NAMALWA (cell line): ENCODE data around the gene RTL9.

Experiments
- DNase-seq: peaks from one replicate; pipeline ENCODE4 v3.0.0-alpha.2; 2015; ENCODE audit warnings: low spot score

The RTL9 gene

DNA sequence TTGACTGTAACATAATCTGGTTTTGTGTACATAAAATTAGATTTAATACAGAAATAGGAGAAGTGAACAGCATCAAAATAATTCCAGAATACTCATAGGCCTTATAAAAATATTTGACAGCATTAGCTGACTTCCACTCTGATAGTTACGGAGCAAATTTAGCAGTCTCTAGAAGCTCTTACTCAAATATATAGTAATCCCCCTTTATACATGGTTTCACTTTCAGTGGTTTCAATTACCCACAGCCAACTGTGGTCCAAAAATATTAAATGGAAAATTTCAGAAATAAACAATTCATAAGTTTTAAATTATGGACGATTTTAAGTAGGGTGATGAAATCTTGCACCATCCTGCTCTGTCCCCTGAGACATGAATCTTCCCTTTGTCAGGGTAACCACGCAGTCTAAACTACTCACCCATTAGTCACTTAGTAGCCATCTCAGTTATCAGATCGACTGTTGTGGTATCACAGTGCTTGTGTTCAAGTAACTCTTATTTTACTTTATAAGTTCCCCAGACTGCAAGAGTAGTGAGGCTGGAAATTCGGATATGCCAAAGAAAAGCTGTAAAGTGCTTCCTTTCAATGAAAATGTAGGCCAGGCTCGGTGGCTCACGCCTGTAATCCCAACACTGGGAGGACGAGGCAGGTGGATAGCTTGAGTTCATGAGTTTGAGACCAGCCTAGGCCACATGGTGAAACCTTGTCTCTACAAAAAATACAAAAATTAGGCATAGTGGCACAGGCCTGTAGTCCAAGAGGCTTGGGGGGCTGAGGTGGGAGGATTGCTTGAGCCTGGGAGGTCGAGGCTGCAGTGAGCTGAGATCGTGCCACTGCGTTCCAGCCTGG, 17.2 kb upstream of the RTL9 start:
- peak; percentile 74 for DNase-seq

- no peak for DNase-seq
These were observed 12.0 kb upstream of the RTL9 start for GRCh38 chrX:110346681-110347080.

GRCh38 chrX:110359273-110359672, 625 bp downstream of the RTL9 start:
- DNase-seq = no peak

DNA sequence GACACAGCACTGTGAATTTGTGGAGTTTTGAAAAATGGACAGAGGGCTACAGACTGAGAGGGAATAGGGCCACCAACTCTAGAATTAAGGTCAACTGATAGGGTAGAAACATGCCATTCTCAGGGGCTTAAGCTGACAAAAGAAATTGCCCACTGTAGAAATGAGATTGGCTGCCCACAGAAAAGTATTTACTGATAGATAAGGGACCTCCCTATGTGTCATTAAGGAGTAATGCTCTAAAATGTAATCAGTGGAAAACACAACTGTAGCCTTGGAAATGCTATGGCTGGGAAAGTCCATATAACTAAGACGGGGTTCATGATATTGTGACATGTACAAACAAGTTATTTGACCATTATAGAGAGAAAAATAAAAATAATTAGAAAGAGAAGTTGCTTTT, 4.6 kb downstream of the RTL9 start:
- DNase-seq = no peak

- no peak for DNase-seq
These were observed 14.7 kb downstream of the RTL9 start for GRCh38 chrX:110373310-110373709.

DNA sequence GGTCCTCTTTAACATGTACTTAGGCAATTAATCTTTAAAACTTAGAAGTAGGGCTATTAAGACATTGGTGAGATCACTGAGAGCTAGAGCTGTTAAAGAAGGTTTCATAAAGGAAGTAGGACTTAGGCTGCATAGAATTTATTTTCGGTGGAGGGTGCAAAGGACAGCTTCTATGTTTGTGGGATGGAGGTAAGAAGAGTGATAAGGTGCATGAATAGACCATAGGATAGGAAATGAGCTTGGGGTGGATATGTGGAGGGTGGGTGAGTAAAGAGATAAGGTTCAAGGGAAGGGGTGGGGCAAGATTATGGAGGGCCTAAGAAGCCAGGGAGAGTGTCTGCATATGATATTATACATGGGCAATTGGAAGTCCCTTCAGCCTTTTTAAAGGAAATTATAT, 15.9 kb downstream of the RTL9 start:
- no peak for DNase-seq

- DNase-seq = no peak
These were observed 22.6 kb downstream of the RTL9 start for GRCh38 chrX:110381216-110381615.

DNA sequence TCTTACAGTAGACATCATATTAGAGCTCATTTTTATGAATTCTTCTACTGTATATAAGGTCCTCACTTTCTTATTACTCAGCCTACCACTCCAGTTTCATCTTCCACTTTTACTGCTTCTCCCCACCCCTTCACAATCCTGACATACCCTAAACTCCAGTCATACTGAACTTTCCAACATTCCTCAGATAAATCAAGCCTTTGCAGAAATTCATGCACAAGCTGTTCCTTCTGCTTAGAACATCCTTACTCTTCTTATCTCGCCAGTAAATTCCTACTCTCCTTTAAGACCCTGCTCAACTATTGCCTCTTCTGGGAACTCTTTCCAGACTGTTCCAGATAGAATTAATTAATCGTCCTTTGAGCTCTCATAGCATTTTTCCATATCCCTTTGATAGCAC, 24.8 kb downstream of the RTL9 start:
- DNase-seq = no peak

DNA sequence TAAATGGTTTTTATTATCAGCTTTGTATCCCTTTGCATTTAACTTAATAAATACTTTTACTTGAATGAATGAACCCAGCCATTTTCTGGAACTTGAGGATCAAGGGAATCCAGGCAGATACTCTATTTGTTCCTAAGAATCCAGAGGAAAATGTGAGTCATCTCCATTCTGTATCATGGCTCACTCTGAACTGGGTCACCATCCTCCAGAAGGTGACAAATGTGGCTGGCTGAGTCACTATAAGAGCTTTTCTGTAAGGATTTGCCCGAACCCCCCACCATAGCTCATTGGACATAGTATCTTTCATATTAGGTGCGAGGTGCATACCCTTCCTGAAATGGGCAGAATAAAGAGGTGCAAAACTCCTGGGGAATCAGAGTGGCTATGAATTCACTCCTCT, 25.8 kb downstream of the RTL9 start:
- no peak for DNase-seq

- DNase-seq = no peak
These were observed 30.9 kb downstream of the RTL9 start for GRCh38 chrX:110389570-110389969.

DNA sequence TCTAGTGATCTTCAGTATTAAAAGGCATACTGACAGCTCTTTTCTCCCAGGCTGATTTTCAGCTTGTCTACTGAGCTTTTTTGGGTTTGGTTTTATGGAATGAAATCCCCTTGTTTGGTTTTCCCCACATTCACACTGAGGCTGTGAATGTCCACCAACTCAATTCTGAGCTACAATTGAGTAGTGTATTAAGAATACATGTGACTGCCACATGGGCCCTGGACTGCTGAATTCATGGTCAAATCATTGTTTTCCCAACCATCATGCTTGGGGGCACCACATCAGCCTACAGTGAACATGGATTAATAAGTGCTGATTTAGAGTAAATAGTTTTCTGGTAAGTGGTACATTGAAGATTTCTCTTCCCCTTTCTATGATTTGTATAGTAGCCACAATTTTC, 32.4 kb downstream of the RTL9 start:
- no peak for DNase-seq

GRCh38 chrX:110394651-110395050, 36.0 kb downstream of the RTL9 start:
- DNase-seq = no peak

DNA sequence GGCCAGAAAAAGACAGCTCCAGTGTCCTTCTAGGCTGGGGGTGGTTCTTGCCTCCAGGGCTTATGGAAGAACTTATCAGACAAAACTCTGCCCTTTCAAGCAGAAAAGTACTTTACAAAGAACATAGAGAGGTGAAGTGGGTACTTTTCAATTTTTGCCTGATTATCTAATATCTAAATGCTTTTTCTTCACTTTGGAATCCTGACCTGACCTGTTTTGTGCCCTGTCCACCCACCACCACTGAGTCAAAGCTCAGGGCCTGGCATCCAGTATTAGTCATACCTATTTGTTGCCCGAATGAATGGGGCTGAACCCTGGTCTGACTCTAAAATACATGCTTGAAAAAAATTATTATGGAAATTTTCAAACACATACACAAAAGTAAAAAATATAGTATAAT, 37.2 kb downstream of the RTL9 start:
- no peak for DNase-seq

GRCh38 chrX:110396735-110397134, 38.1 kb downstream of the RTL9 start:
- no peak for DNase-seq

DNA sequence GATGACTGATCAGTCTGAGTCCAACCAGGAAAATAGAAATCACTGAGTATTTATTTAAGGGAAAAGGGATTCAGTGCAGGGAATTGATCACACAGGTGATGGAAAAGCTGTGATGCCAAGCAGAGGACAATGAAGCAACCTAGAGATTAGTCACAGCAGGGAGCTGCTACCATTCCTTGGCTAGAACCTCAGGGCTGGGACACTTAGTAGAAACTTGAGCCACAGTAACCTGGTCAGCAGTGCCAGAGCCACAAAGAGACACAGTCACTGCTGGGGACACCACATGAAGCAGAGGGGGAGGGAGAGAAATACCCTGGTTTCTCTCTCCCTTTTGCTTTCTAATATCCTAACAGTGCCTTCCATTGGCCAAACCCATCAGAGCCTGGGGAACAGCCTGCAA, 38.7 kb downstream of the RTL9 start:
- no peak for DNase-seq

GRCh38 chrX:110397904-110398303, 39.3 kb downstream of the RTL9 start:
- DNase-seq = no peak

DNA sequence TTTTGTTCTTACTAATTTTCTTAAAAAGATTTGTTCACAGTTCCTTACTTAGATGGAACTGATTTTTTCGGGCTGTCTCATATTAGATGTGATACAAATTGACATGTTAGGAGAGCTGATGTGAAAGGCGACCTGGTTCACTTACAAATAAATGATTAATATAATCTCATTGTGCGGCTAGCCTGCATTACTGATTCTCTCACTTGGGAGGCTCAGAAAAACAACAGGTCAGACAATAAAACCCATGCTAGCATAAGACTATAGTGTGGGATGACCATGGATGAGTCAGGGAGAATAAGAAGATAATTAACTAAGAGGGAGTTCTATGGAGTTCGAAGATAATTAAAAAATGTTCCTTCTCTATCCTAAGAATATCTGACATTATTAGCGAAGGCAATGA, 40.8 kb downstream of the RTL9 start:
- no peak for DNase-seq

GRCh38 chrX:110399966-110400365, 41.3 kb downstream of the RTL9 start:
- DNase-seq = no peak

- DNase-seq = peak; percentile 28
These were observed 42.5 kb downstream of the RTL9 start for GRCh38 chrX:110401135-110401534.

GRCh38 chrX:110402091-110402849, 43.6 kb downstream of the RTL9 start:
- DNase-seq = no peak

- DNase-seq = no peak
These were observed 44.2 kb downstream of the RTL9 start for GRCh38 chrX:110402850-110403221.

GRCh38 chrX:110403441-110404238, 45.0 kb downstream of the RTL9 start:
- DNase-seq = no peak

- DNase-seq = no peak
These were observed 45.7 kb downstream of the RTL9 start for GRCh38 chrX:110404376-110404775.
